NCI-H2107 treated with DMSO at 0.1 percent for 48 hours (cell line): ENCODE results near the gene LIPF.
"Not testable (repeated sequence)": the region's sequence is repeated elsewhere in the genome, so short reads cannot be mapped to it uniquely, and the experiment has no call there.

Source experiments
- DNase-seq: peaks from one replicate; lab custom pipeline; 2025; ENCODE audit not compliant: unreplicated experiment; lab: John Stamatoyannopoulos, UW

The LIPF gene, protein sequence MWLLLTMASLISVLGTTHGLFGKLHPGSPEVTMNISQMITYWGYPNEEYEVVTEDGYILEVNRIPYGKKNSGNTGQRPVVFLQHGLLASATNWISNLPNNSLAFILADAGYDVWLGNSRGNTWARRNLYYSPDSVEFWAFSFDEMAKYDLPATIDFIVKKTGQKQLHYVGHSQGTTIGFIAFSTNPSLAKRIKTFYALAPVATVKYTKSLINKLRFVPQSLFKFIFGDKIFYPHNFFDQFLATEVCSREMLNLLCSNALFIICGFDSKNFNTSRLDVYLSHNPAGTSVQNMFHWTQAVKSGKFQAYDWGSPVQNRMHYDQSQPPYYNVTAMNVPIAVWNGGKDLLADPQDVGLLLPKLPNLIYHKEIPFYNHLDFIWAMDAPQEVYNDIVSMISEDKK

DNA sequence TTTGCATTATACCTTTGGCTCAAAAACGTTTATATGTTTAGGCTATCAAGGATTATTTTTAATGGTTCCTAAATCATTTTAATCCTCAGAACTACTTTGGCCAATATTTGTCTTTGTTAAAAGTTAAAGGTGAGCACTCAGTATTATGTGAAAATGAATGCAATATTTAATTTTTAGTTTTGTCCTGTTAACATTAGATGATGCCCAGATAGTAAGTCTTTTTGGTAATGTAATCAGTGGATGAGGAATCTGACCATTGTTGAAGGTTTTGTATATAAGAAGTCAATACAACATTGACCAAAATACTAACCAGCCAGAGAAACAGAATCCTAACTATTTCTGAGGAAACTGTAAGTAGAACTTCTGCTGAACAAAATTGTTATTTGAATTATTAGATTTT, at the start of gene LIPF:
TSS of gene LIPF (plus strand) at position 301 of the 400 bp plus-strand sequence. CDS start 2,856 bp downstream, outside the sequence.
- no peak for DNase-seq

DNA sequence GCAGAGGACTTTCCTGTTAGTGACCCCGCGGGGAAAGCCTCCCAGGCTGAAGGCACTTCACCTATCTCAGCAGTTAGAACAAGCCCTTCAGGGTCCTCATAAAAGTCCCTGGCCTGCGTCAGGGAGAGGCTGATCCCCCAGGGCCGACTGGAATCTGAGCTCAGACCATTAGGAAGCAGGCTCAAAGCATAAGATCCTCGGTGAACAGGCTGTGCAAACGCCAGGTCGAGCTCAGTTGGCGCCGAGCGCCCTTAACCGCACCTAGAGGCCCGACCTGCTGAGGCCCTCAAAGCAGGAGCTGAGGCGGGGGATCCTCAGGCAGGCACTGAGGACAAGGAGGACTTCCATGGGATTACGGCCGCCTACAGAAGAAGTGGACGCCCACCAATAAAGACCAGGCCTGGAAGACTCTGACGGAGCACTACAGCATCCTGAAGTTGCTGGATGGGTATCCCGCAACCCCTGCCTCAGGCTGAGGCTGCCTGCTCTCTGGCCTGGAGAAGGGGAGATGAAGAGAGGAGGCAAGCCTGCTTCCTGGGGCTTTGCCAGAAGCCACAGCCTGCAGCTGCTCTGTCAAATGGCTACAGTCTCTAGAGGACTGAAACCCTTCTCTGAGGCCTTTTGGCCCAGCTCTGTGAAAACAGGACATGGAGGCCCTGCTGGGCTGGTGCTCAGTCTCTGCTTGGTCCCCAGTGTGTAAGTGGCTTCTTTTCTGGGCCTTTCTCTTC, 47.8 kb upstream of the LIPF start:
- DNase-seq = no peak

DNA sequence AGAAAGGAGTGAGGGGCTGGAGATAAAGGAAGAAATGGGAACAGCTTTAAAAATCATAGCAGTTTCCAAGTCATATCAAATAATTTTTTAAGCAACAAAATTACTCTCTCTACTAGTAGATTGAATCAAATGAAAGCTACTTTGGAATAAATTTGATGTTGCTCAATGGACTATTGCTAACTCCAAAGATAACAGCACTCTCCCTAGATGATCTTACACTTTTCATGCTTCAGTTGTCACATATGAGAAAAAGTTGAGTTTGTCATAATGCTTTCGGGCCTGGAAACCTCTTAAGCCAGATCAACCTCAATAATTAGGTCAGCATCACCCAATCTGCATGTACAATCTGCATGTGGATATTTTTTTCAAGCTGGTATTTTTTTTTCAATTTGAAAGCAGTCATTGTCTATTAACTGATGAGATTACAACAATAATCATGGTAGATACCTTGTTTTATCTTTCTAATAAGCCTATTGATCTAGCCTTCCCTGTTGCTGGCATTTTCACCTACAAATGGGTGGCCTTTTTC, 46.4 kb upstream of the LIPF start:
- DNase-seq = no peak

DNA sequence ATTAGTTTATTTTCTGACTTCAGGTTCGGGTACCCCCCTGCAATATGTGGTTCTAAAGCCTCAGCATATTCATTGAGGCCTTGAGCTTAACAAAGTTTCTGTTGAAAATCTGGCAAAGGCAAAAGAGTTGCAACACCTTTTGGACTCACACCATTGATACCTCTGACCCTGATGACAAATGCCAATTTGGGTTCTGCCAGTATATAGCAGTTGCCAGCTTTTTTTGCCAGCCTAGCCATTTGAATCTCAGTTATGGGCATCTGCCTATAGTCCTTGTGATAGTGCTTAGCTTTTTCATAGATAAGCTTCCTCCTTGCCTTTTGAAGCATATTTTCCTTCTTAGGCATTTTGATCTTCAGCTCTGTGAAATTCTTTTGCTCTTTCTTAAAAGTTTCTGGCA, 45.7 kb upstream of the LIPF start:
- no peak for DNase-seq

DNA sequence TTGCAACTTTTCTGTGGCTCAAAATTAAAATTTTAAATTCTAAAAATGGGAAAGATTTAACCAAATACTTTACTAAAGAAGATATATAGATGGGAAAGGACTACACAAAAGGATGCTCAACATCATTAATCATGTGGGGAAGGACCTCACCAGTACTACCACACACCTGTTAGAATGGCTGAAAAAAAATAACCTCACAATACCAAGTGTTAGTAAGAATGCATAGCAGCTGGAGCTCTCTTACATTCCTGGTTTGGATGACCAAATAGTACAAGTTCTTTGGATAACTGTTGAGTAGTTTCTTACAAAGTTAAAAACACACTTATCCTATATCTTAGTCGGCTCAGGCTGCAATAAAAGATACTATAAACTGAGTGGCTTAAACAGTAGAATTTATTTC, 43.8 kb upstream of the LIPF start:
- DNase-seq = no peak

DNA sequence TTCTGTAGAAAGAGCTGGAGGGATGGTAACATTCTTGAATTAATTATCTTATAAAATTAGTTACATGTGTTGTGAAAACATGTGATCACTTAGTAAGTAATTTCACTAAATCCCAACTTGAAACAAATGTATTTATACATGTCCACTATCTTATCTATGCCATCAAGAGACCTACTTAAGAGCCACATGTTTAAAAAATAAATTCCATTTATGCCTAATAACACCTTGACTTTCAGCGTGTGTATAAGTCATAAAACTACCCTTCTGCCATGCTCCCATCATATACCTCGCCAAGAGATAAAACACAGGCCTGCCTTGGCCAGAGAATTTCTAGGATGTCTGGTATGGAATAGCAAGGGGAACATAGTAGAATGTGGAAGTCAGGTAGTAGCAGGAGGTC, 40.4 kb upstream of the LIPF start:
- DNase-seq = no peak

DNA sequence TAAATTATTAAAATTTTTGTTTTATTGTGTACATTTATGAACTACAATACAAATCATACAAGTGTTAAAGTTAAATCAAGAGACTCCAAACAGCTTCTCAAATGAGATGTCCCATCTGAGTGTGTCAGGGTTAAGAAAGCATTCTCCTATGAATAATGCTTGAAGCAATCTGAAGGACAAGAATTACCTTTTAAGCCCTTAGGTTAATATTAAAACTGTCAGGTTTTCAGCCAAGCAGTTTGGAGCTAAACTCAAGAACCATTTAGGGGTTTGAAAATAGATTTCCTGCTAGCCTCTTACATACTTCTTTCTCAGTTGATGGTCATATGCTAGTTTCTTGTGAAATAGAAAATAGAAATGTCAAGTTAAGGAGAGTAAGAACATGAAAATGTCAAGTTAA, 39.4 kb upstream of the LIPF start:
- no peak for DNase-seq

DNA sequence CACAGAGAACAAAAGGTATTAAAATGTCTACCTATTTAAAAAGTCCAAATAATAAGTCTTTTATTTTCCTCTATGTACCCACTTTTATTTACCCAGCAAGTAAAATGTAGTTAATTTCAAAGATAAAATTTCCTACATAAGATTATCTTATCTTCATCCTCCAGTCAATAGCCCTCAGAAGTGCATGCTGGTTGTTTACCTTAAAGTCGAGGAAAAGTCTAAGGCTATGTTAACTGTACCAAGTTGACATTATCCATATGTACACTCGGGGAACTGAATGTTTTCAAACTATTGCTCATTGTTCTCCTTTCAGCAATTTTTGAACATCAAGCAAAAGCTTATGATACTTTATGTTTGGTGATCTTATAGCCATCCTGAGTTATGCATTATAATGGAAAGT, 24.1 kb upstream of the LIPF start:
- DNase-seq = no peak

DNA sequence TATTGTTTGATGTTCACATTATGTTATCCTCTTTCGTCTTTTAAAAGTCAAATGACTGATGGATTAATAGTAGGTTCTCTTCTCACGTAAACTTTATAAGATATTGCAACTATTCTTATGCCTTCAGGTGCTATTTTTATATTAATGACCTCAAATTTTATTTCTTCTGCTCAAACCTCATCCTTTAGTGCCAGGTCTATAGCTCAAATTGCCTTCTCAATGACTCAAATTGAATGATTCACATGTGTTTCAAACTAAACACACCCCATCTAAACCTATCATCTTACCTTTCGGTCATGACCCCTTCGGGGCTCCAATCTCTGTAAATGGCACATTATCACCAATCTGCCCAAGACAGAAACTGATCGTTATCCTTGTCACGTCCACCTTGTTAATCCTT, 22.0 kb upstream of the LIPF start:
- DNase-seq = no peak

DNA sequence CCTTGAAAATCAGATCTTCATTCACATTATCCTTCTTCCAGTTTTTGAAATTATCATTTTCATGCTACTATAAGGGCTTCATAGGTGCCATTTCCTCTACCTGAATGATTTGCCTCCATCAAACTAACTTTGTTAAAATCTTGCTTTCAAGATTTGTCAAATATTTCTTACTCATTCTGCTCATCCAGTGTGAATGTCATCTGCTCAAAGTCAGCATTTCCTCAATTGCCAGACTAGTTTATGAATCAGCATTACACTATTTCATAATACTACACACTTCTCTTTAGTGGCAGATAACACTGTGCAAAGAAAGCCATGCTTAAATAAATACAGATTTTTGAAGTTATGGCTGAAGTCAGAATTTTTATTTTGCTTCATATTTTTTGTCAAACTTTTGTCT, 21.3 kb upstream of the LIPF start:
- no peak for DNase-seq

DNA sequence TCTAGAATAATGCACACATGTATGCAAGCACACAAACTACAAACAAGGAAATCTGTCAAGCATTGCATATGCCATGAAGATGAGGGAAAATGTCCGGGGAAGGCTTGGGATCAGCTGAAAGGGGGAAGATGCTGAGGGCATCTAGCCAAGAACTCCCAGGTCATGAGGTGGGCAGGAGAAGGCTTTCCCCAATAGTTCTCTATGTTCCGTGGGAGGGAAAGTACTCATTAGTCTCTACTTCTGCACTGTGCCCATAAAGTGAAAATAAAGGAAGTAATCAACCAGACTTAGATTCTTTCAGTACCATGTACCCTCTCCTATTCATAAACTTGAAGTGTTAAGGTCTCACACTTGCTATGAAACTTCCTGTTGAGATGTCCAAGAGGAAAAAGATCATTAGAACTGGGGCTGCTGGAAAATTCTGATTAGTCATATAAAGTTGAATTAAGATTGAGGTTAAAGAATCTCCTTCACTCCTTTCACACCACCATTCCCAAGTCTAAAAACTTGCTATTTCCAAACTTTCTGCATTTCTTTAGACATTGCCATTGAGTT, 17.1 kb upstream of the LIPF start:
- no peak for DNase-seq

DNA sequence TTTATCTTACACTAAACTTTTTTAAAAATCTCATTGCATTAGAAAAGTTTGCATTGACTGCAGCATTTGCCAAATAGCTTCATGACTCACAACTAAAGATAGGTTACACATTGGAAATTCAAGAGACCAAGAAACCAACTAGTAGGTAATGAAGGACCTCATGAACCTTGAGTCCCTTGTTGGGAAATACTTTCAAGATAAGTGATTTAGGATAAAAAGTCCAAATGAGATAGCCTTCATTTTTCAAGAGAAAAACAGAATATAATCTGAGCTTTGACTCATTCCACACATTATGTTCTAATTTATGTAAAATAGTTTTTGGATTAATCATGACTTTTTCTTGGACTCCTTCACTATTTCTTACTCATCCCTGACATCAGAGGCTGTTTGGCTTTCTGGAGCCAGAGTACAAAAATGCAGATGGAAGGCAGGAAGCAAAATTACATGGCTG, 13.1 kb upstream of the LIPF start:
- DNase-seq = no peak

DNA sequence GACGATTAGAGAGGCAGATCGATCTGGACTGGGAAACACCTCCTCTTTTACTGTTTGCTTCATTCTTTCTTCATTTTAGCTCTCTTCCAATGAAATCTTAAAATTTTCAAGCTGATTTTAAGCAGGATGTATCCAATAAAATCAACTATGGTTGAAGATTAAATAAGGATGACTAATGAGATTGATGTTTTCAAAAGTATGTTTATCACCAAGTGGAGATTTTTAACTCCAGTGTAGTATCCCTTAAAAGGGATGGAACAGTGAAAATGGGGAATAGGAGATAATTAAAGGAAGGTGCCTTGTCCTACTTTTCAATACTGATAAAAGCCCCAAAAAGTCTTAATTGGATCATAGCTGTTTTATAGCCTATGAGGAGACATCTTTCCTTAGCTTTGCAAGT, 11.6 kb upstream of the LIPF start:
- DNase-seq = no peak

DNA sequence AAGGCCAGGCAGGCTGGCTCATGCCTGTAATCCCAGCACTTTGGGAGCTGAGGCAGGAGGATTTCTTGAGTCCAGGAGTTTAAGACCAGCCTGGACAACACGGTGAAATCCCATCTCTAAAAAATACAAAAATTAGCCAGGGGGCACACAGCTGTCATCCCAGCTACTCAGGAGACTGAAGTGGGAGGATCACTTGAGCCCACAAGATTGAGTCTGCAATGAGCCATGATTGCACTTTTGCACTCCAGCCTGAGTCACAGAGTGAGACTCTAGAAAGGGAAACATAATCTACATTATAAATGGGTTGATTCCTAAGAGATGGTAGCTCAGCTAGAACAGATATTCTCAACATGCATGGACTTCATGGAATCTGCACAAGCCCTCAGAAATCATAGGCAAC, 6.3 kb upstream of the LIPF start:
- no peak for DNase-seq

DNA sequence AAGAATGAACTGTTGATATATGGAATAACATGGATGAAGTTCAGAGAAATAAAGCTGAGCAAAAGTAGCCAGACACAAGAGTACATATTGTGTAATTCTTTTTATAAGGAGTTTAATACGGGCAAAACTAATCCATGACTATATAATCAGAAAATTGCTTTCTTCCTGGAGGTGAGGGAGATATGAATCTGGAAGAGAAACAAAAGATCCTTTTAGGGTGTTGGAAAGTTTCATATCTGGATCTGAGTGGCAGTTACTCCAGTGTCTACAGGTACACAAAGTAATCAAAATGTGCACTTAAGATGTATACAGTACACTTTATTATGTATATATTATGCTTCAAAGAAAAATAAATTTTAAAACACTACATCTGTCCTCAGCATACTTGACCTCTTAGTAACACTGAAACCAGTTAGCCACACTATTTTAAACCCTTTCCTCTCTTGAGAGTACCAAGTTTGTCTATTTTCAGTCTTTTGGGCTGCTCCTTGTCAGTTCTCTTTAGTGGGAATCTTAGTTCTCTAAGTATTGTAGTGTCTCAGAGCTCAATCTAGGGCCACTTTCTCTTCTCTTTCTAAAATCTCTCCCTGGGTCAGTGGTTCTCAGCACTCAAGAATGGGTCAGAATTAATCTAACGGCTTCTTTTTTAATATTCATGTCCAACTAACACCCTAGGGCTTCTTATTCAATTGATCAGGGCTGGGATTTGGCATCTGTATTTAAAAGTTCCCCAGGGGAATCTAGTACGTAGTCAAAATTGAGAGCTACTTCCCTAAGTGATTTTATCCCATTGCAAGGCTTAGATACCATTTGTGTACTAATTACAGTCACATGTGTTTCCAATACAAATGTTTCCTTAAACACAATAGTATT, 4.3 kb upstream of the LIPF start:
- DNase-seq = no peak

DNA sequence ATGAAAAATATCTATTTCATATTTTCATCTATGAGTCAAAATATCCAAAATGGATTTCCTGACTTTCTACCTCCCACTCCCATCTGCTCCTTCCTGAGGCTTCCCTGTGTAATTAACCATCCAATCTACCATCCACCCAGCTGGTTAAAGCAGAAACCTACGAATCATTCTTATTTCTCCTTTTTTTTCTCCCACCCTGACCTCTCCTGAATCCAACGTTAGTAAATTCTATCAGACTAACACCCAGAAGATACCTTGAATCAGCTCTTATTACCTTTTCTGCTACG, 3.7 kb upstream of the LIPF start:
- DNase-seq = no peak

DNA sequence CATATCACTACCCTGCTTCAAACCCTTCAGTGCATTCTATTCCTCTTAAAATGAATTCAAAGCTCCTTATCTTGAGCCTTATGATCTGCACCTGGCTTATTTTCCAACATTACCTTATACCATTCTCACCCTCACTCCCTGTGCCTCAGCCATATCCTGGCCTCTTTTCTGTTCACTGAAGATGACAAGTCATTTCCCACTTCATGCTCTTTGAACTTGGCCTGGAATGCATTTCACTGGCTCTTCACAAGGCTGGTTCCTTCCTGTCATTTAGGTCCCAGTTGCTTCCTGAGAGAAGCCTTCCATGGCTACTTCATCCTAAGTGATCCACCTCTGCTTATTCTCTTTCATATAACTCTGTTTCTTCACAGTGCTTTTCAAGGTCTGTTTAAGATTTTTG, 3.2 kb upstream of the LIPF start:
- no peak for DNase-seq

DNA sequence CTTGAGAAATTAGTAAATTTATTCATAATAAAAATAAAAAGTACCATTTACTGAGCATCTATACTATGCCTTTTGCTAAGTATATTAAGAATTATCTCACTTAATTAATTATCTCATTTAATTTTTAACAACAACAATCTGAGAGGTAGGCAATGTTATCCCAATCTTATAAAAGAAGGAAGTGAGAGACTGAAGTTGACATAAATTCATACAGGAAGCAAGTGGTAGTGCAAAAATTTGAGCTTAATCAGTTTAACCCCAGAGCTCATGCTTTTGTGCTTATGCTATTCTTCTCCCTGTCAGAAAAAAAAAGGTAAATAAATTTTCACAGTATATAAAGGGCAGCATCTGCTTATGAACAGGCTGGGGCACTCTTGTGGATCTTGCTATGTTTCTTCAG, 2.7 kb upstream of the LIPF start:
- no peak for DNase-seq

DNA sequence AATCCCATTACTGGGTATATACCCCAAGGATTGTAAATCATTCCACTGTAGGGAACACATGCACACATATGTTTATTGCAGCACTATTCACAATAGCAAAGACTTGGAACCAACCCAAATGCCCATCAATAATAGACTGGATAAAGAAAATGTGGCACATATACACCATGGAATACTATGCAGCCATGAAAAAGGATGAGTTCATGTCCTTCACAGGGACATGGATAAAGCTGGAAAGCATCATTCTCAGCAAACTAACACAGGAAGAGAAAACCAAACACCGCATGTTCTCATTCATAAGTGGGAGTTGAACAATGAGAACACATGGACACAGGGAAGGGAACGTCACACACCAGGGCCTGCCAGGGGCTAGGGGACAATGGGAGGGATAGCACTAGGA, 1.1 kb upstream of the LIPF start:
- DNase-seq = not testable (repeated sequence)

DNA sequence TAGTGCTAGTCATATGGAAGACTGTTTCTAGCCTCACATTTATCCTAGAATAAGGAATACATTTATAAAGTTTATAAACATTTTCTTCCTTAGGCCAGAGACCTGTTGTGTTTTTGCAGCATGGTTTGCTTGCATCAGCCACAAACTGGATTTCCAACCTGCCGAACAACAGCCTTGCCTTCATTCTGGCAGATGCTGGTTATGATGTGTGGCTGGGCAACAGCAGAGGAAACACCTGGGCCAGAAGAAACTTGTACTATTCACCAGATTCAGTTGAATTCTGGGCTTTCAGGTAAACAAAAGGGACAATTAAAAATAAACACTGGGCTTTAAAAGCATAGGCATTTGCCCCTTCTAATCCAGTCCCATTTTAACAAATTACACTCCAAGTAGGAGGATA, 4.2 kb downstream of the LIPF start:
- no peak for DNase-seq

DNA sequence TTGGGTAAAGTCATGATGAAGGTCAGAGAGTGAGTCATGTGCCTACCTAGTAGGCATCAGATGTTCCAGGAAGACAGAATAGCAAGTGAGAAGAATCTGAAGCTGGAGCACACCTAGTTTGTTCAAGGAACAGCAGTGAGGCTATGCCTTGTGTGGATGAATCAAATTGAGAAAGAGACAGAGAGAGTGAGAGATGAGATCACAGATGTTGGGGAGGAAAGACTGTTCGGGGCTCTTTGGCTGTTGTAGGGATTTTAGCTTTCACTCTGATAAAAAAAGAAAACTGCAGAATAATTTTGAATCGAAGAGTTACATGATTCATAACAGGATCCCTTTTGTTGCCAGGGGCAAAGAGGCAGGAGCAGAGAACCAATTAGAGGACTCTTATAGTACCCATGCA, 6.3 kb downstream of the LIPF start:
- no peak for DNase-seq
